ENCODE results near the gene WNT5B. TPM values are rescaled to one million over a fixed set of nuclear protein-coding genes. Genes with fewer than 3 reads are reported as not detected.
A peak's percentile ranks its signal among the peaks of the same experiment; 100 is the strongest.

WNT5B gene
- total and polyA plus RNA-seq, 2 of the 4 experiments (the other 2 are of a cell fraction): 83.7 to 102 TPM

DNA sequence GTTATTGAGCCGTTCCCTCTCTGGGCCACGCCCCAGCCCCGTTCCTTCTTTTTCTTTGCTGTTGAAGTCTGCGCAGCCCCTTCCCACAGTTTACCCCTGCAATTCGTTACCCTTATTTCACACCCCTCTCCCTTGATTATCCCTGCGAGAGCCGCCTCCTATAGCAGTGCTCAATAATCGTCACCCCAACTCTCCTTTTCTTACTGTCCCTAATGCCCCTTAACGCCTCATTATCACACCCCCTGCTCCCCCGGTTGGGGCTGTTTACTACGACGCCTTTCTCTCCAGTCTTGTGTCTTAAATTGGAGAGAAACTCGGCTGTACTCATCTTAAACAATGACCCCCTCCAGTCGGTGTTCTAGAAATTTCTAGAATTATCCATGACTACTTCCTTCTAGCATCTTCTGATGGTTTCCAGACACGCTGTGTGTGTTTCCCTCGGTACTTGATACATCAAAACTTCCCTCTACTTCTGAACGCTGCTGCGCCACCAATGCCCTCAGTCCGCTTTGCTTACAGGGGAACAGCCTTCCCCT, 33.9 kb upstream of the WNT5B start (continued):
- TF ChIP-seq ELK1 (IDR thresholded peaks at IDR 0.05; ENCODE audit: borderline replicate concordance, low read depth, low read length): no peak
- no peak for TF ChIP-seq RFX5 (IDR thresholded peaks at IDR 0.05; ENCODE audit: low read depth, low read length)
- no peak for TF ChIP-seq NFE2L2 (IDR thresholded peaks at IDR 0.05; ENCODE audit: low read depth, low read length)

DNA sequence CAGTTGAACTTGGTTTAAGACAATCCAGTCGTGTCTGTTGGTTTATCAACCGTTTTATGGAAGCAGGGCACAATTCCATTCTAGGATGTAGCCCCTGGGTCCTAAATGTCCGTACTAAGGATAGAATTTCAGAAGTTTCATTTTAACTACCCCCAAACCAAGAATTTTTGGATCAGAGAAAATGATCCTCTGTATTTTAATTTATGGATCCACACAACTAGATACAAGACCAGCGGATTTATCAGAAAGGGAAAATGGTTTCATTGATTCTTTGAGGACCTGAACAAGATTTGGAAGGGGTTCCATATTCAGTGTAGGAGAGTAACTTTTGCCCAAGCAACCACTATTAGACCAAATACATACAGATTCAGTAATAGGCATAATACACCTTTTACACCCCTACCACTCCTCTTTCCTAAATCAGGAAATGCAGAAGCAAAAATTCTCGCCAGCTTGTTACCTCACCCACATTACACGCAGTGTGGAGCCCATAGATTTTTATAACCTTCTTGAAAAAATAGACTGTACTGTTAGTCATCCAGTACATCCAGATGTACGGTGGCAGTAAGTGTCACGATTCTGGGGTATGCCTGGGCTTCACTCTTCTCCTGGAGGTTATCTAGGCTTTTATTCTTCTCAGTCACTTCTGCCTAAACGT, 33.2 kb upstream of the WNT5B start:
- Histone ChIP-seq H2BK15ac (ENCODE audit: low read depth, low read length) (no peak overlapping the region), H3K56ac (ENCODE audit: extremely low read depth, insufficient read depth, low read length) (no peak overlapping the region; the same call in 1 of the 2 replicates), H3K36me3 (ENCODE audit: control insufficient read depth, insufficient read depth, low read length) (no peaks in the 10 kb centered on the region), H3K9me3 (ENCODE audit: control insufficient read depth, insufficient read depth, low read length) (no peaks in the 10 kb centered on the region), H4K20me1 (ENCODE audit: insufficient read depth, low read length) (peaks cover 38% of the 10 kb centered on the region), H3K23ac (ENCODE audit: low read depth, low read length) (peak overlapping the region; percentile 79; the same call in 1 of the 2 replicates), H3K27ac (ENCODE audit: insufficient read depth, low read length) (no peak overlapping the region), H3K4me2 (ENCODE audit: low read depth, low read length) (peak overlapping the region; percentile 70; the same call in 1 of the 2 replicates), H3K4me3 (ENCODE audit: insufficient read depth, low read depth, low read length) (no peak overlapping the region), H2AK9ac (replicated peaks; ENCODE audit: low read depth, low read length, poor library complexity) (no peak overlapping the region), H3K79me1 (ENCODE audit: low read depth in 1 of 2, low read length in 2 of 2) (peaks cover 20 to 65% of the 10 kb centered on the region in 2 experiments; a peak in 3 of 4 replicates), H3K9me1 (ENCODE audit: insufficient read depth, low read length) (peaks cover 12% of the 10 kb centered on the region; the same call in 1 of the 2 replicates), H3K4me1 (ENCODE audit: control insufficient read depth, insufficient read depth, low read length) (peaks cover 14% of the 10 kb centered on the region), H3K27me3 (ENCODE audit: control insufficient read depth, insufficient read depth, low read length) (no peaks in the 10 kb centered on the region), H2BK120ac (ENCODE audit: low read depth, low read length) (no peak overlapping the region), H2BK20ac (ENCODE audit: low read depth, low read length) (no peak overlapping the region), H4K5ac (ENCODE audit: low read depth, low read length) (no peak overlapping the region), H3K18ac (ENCODE audit: low read depth, low read length) (no peak overlapping the region), H4K8ac (ENCODE audit: low read depth in 2 of 2, low read length in 2 of 2) (peak overlapping the region; percentile 44 to 83; a peak in 2 of 4 replicates), H3K4ac (ENCODE audit: low read depth, low read length) (peak overlapping the region; percentile 82; the same call in 1 of the 2 replicates), H3K9ac (ENCODE audit: low read depth, low read length) (no peak overlapping the region), H3K14ac (replicated peaks; ENCODE audit: low read depth, low read length) (peak overlapping the region; percentile 79; the same call in 1 of the 2 replicates), H2BK5ac (ENCODE audit: low read depth, low read length, poor library complexity, severe bottlenecking) (peak overlapping the region; percentile 34), H2AFZ (replicated peaks; ENCODE audit: low read length, poor library complexity) (no peak overlapping the region), H2AK5ac (ENCODE audit: low read depth, low read length) (no peak overlapping the region), H4K91ac (ENCODE audit: insufficient read depth, low read depth, low read length) (no peak overlapping the region)
- BruUV-seq (replicated peaks): no TSS peak
- ATAC-seq (ENCODE audit: low read depth) (no peak), DNase-seq (peak; percentile 67)
- dilution Hi-C loops (cut with HindIII; ENCODE audit: low sequenced_read_pairs, unreplicated experiment) (no loop called here), intact Hi-C loops (cut with micrococcal nuclease) (no loop called here), in situ Hi-C loops (cut with MboI; ENCODE audit: low sequenced_read_pairs) (loop anchor here (25.0 kb wide), 1 partner anchor 684 kb away; no protein-coding TSS in a partner anchor)
- ChIA-PET CTCF (no interaction called here), POLR2A (ENCODE audit: unreplicated experiment) (no interaction called here)
- WGBS, 2 experiments (ENCODE audit: extremely low coverage in 2 of 2, insufficient read length in 1 of 2): no CpG with 5 or more reads among the region's 9 CpGs
- TF ChIP-seq MAFK (IDR thresholded peaks at IDR 0.05; ENCODE audit: low read depth, low read length) (no peak), POLR2A (IDR thresholded peaks at IDR 0.05; ENCODE audit: low read depth, low read length) (no peak), RCOR1 (IDR thresholded peaks at IDR 0.05; ENCODE audit: insufficient replicate concordance, low read length) (no peak), NFE2L2 (IDR thresholded peaks at IDR 0.05; ENCODE audit: low read depth, low read length) (no peak), MXI1 (IDR thresholded peaks at IDR 0.05; ENCODE audit: borderline replicate concordance, low read depth, low read length) (no peak), FOS (IDR thresholded peaks at IDR 0.05; ENCODE audit: low read depth, low read length) (no peak), BHLHE40 (IDR thresholded peaks at IDR 0.05; ENCODE audit: low read depth, low read length) (no peak), MAZ (IDR thresholded peaks at IDR 0.05; ENCODE audit: borderline replicate concordance, low read depth, low read length) (no peak), CHD1 (IDR thresholded peaks at IDR 0.05; ENCODE audit: low read depth, low read length) (no peak), RAD21 (IDR thresholded peaks at IDR 0.05; ENCODE audit: low read length) (no peak), CEBPB (IDR thresholded peaks at IDR 0.05; ENCODE audit: low read depth, low read length) (no peak), SMC3 (IDR thresholded peaks at IDR 0.05; ENCODE audit: low read depth, low read length) (no peak)
- TF ChIP-seq, protein P1, sequence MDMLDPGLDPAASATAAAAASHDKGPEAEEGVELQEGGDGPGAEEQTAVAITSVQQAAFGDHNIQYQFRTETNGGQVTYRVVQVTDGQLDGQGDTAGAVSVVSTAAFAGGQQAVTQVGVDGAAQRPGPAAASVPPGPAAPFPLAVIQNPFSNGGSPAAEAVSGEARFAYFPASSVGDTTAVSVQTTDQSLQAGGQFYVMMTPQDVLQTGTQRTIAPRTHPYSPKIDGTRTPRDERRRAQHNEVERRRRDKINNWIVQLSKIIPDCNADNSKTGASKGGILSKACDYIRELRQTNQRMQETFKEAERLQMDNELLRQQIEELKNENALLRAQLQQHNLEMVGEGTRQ (IDR thresholded peaks at IDR 0.05; ENCODE audit: low read depth, low read length): no peak
